Measurements from ENCODE around the gene ATP5F1A. TPM values are rescaled to one million over a fixed set of nuclear protein-coding genes. Genes with fewer than 3 reads are reported as not detected.

The ATP5F1A gene
- polyA plus RNA-seq, 1 donor (not counting 4 experiments of a cell fraction or from before 2014, with no cell fraction given) = 512 TPM

DNA sequence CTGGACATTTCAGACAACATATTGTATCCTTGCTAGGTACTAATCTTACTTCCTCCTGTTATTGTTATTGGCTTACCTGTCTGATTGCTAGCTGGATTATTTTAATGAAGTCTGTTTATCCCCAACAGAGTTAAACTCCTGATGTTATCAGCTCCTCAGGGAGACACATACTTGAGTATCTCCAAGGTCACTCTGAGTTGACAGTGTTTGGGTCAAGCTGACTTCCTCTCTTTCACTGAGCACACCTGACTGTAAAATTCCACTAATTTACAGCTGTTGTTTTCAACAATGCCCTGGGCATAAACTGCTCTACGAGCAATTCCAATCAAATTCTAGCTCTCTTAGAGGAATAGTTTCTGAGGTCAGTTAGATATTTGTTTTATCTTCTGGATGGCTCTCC lies 15.7 kb upstream of the ATP5F1A start:
- Histone ChIP-seq H3K9me1 (ENCODE audit: control insufficient read depth, extremely low read depth, insufficient read depth, low read length) (no peaks in the 10 kb centered on the region), H3K79me2 (ENCODE audit: control insufficient read depth, insufficient read depth, low read length) (no peaks in the 10 kb centered on the region), H3K4me1 (ENCODE audit: control insufficient read depth, extremely low read depth, insufficient read depth, low read length) (peaks cover 3% of the 10 kb centered on the region), H3K36me3 (ENCODE audit: control insufficient read depth in 2 of 2, extremely low read depth in 1 of 2, insufficient read depth in 2 of 2, low read length in 2 of 2) (no peaks in the 10 kb centered on the region), H3K9ac (ENCODE audit: control insufficient read depth, extremely low read depth, insufficient read depth, low read length) (no peak overlapping the region), H2AFZ (ENCODE audit: control insufficient read depth, low read length) (no peak overlapping the region), H3K9me3 (ENCODE audit: control insufficient read depth, low read depth, low read length) (no peaks in the 10 kb centered on the region), H3K4me3 (ENCODE audit: control insufficient read depth in 2 of 3, extremely low read depth in 1 of 3, insufficient read depth in 2 of 3, low read depth in 1 of 3, low read length in 3 of 3) (no peak overlapping the region), H3K27ac (ENCODE audit: control insufficient read depth, insufficient read depth, low read length) (no peak overlapping the region), H3K4me2 (ENCODE audit: control insufficient read depth, extremely low read depth, insufficient read depth, low read depth, low read length) (no peak overlapping the region), H4K20me1 (ENCODE audit: control insufficient read depth, extremely low read depth, insufficient read depth, low read length) (no peaks in the 10 kb centered on the region), H3K27me3 (ENCODE audit: control insufficient read depth, extremely low read depth, insufficient read depth, low read length) (no peaks in the 10 kb centered on the region)
- TF ChIP-seq EZH2 (IDR thresholded peaks at IDR 0.05; ENCODE audit: low read length) = no peak
- TF ChIP-seq, protein P1, sequence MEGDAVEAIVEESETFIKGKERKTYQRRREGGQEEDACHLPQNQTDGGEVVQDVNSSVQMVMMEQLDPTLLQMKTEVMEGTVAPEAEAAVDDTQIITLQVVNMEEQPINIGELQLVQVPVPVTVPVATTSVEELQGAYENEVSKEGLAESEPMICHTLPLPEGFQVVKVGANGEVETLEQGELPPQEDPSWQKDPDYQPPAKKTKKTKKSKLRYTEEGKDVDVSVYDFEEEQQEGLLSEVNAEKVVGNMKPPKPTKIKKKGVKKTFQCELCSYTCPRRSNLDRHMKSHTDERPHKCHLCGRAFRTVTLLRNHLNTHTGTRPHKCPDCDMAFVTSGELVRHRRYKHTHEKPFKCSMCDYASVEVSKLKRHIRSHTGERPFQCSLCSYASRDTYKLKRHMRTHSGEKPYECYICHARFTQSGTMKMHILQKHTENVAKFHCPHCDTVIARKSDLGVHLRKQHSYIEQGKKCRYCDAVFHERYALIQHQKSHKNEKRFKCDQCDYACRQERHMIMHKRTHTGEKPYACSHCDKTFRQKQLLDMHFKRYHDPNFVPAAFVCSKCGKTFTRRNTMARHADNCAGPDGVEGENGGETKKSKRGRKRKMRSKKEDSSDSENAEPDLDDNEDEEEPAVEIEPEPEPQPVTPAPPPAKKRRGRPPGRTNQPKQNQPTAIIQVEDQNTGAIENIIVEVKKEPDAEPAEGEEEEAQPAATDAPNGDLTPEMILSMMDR (optimal IDR thresholded peaks at IDR 0.05 in 1 of 3, IDR thresholded peaks at IDR 0.05 in 1 of 3, conservative IDR thresholded peaks at IDR 0.05 in 1 of 3; ENCODE audit: extremely low read depth in 1 of 3, insufficient read depth in 2 of 3, low read length in 3 of 3) = no peak
- no peak for DNase-seq (ENCODE audit: low read depth, low spot score)
- dilution Hi-C loops (cut with MboI; ENCODE audit: extremely low pct_ligation_motif_present, low sequenced_read_pairs) = no loop called here
- FAIRE-seq = no peak

DNA sequence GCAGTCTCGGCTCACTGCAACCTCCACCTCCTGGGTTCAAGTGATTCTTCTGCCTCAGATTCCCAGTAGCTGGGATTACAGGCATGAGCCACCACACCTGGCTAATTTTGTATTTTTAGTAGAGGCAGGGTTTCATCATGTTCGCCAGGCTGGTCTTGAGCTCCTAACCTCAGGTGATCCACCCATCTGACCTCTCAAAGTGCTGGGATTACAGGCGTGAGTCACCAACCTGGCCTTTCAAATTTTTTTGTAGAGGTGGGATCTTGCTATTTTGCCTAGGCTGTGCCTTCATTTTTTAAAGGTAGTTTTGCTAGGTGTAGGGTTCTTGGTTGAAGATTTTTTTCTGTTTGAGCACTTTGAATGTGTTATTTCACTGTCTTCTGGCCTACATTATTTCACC lies 12.3 kb upstream of the ATP5F1A start:
- no peak overlapping the region for H2AFZ ChIP-seq (ENCODE audit: control insufficient read depth, low read length)
- FAIRE-seq (no peak), DNase-seq (ENCODE audit: low read depth, low spot score) (no peak)
- dilution Hi-C loops (cut with MboI; ENCODE audit: extremely low pct_ligation_motif_present, low sequenced_read_pairs) = no loop called here
- peaks cover 3% of the 10 kb centered on the region for H3K4me1 ChIP-seq (ENCODE audit: control insufficient read depth, extremely low read depth, insufficient read depth, low read length)
- no peaks in the 10 kb centered on the region for H3K36me3 ChIP-seq (ENCODE audit: control insufficient read depth in 2 of 2, extremely low read depth in 1 of 2, insufficient read depth in 2 of 2, low read length in 2 of 2)
- H3K9me3 ChIP-seq (ENCODE audit: control insufficient read depth, low read depth, low read length) = no peaks in the 10 kb centered on the region
- no peak overlapping the region for H3K9ac ChIP-seq (ENCODE audit: control insufficient read depth, extremely low read depth, insufficient read depth, low read length)
- no peak for TF ChIP-seq EZH2 (IDR thresholded peaks at IDR 0.05; ENCODE audit: low read length)
- TF ChIP-seq, protein P1 (optimal IDR thresholded peaks at IDR 0.05 in 1 of 3, IDR thresholded peaks at IDR 0.05 in 1 of 3, conservative IDR thresholded peaks at IDR 0.05 in 1 of 3; ENCODE audit: extremely low read depth in 1 of 3, insufficient read depth in 2 of 3, low read length in 3 of 3) = no peak
- no peaks in the 10 kb centered on the region for H3K79me2 ChIP-seq (ENCODE audit: control insufficient read depth, insufficient read depth, low read length)
- no peaks in the 10 kb centered on the region for H3K9me1 ChIP-seq (ENCODE audit: control insufficient read depth, extremely low read depth, insufficient read depth, low read length)
- H3K4me2 ChIP-seq (ENCODE audit: control insufficient read depth, extremely low read depth, insufficient read depth, low read depth, low read length) = no peak overlapping the region
- no peaks in the 10 kb centered on the region for H3K27me3 ChIP-seq (ENCODE audit: control insufficient read depth, extremely low read depth, insufficient read depth, low read length)
- no peaks in the 10 kb centered on the region for H4K20me1 ChIP-seq (ENCODE audit: control insufficient read depth, extremely low read depth, insufficient read depth, low read length)
- H3K4me3 ChIP-seq (ENCODE audit: control insufficient read depth in 2 of 3, extremely low read depth in 1 of 3, insufficient read depth in 2 of 3, low read depth in 1 of 3, low read length in 3 of 3) = no peak overlapping the region
- H3K27ac ChIP-seq (ENCODE audit: control insufficient read depth, insufficient read depth, low read length) = no peak overlapping the region
